A549 (cell line): ENCODE measurements around the gene STPG4. TPM values are rescaled to one million over a fixed set of nuclear protein-coding genes. Genes with fewer than 3 reads are reported as not detected.

Experiments used
- ATAC-seq, 2 experiments: fragments of 200-7000 bp in 1 of 2; fragments of >200 bp in 1 of 2; cut with Nextera tagmentation in 1 of 2; cut with Tn5 transposase in 1 of 2; 3 replicates each; pipeline versions ENCODE4 v1.8.0 to v1.9.1; 2018 to 2020; ENCODE audit warnings: mild to moderate bottlenecking in 1 of 2, moderate library complexity in 1 of 2
- CTCF ChIA-PET: fragments of 300-600 bp; sonication (Branson Sonifier 250); formaldehyde crosslinking; extraction: SDS; loops from one replicate; lab custom pipeline; 2021; ENCODE audit warnings: antibody characterized with exemption, inconsistent platforms; lab: Yijun Ruan, JAX
- POLR2A ChIA-PET: fragments of 350-600 bp; formaldehyde crosslinking; extraction: SDS; loops from one replicate; lab custom pipeline; 2021; ENCODE audit warnings: antibody characterized with exemption, inconsistent platforms; lab: Yijun Ruan, JAX
- DNase-seq, 2 experiments: peaks; one replicate each; pipeline versions ENCODE4 v3.0.0 to v3.0.0-alpha.2; 2011 to 2016; ENCODE audit warnings: low read depth in 1 of 2, low spot score in 1 of 2
- FAIRE-seq: peaks from 2 replicates; lab custom pipeline; 2011; peaks lifted over from hg19 to GRCh38; lab: Jason Lieb, UNC
- H3K27ac ChIP-seq, 2 experiments: fragments of >200 bp; sonication (Bioruptor Twin); formaldehyde crosslinking; 3 replicates each; pipeline ENCODE4 v1.5.1; 2016 to 2017
- H3K4me1 ChIP-seq: fragments of >200 bp; sonication (Bioruptor Twin); formaldehyde crosslinking; 3 replicates; pipeline ENCODE4 v1.6.1; 2016
- H3K4me2 ChIP-seq: fragments of >200 bp; sonication (Bioruptor Twin); formaldehyde crosslinking; 3 replicates; pipeline ENCODE4 v1.6.1; 2016
- H3K4me3 ChIP-seq: fragments of >200 bp; sonication (Bioruptor Twin); formaldehyde crosslinking; 3 replicates; pipeline ENCODE4 v1.5.1; 2016
- H3K9me3 ChIP-seq: fragments of >200 bp; sonication (Bioruptor Twin); formaldehyde crosslinking; 3 replicates; pipeline ENCODE4 v1.6.1; 2016
- BCL3 ChIP-seq: fragments of >200 bp; sonication (Bioruptor Twin); formaldehyde crosslinking; IDR thresholded peaks from 3 replicates; pipeline ENCODE4 v1.6.1; 2016
- CEBPB ChIP-seq, 2 experiments: fragments of >200 bp in 1 of 2; sonication (Bioruptor Twin) in 1 of 2; formaldehyde crosslinking in 1 of 2; IDR thresholded peaks; 2 replicates each; pipeline ENCODE4 v1.6.1; 2012 to 2016
- CHD4 ChIP-seq: fragments of 200-600 bp; sonication (generic); IDR thresholded peaks from 2 replicates; pipeline ENCODE4 v1.6.1; 2016; ENCODE audit warnings: antibody characterized with exemption, mild to moderate bottlenecking, borderline replicate concordance
- FOXS1 ChIP-seq: fragments of 250-450 bp; sonication (Bioruptor Pico); IDR thresholded peaks from 2 replicates; pipeline ENCODE4 v1.5.0; 2020; ENCODE audit warnings: mild to moderate bottlenecking, moderate library complexity
- HDAC2 ChIP-seq: fragments of 200-600 bp; sonication (generic); IDR thresholded peaks from 2 replicates; pipeline ENCODE4 v1.6.1; 2016
- HMGXB4 ChIP-seq: fragments of 250-450 bp; sonication (Bioruptor Pico); IDR thresholded peaks from 2 replicates; pipeline ENCODE4 v1.5.0; 2021; ENCODE audit warnings: mild to moderate bottlenecking, moderate library complexity, borderline replicate concordance
- HOXA7 ChIP-seq: fragments of 250-450 bp; sonication (Bioruptor Pico); IDR thresholded peaks from 2 replicates; pipeline ENCODE4 v1.5.0; 2020; ENCODE audit warnings: mild to moderate bottlenecking, moderate library complexity
- HOXB5 ChIP-seq: fragments of 250-450 bp; sonication (Bioruptor Pico); IDR thresholded peaks from 2 replicates; pipeline ENCODE4 v1.5.0; 2020; ENCODE audit warnings: mild to moderate bottlenecking, moderate library complexity
- JUN ChIP-seq, 2 experiments: fragments of >200 bp; sonication (Bioruptor Twin); formaldehyde crosslinking; IDR thresholded peaks; 2 replicates in 1 of 2; 3 replicates in 1 of 2; pipeline ENCODE4 v1.6.1; 2016 to 2017
- KDM1A ChIP-seq: fragments of 200-600 bp; sonication (generic); IDR thresholded peaks from 2 replicates; pipeline ENCODE4 v1.6.1; 2016; ENCODE audit warnings: low read depth, mild to moderate bottlenecking
- KDM5A ChIP-seq: fragments of 200-600 bp; sonication (generic); IDR thresholded peaks from 2 replicates; pipeline ENCODE4 v1.6.1; 2016; ENCODE audit warnings: antibody characterized with exemption, mild to moderate bottlenecking
- NFE2L2 ChIP-seq: fragments of 150-350 bp; conservative IDR thresholded peaks from 2 replicates; pipeline ENCODE4 v1.6.1; 2014; ENCODE audit warnings: low read length
- NPAS2 ChIP-seq: fragments of 250-450 bp; sonication (Bioruptor Pico); IDR thresholded peaks from 2 replicates; pipeline ENCODE4 v1.8.0; 2022; ENCODE audit warnings: mild to moderate bottlenecking, moderate library complexity, borderline replicate concordance
- POLR2A ChIP-seq: IDR thresholded peaks from 2 replicates; pipeline ENCODE4 v1.6.1; 2012; ENCODE audit warnings: mild to moderate bottlenecking, low read length
- RAD21 ChIP-seq, 2 experiments: fragments of >200 bp in 1 of 2; sonication (Bioruptor Twin) in 1 of 2; formaldehyde crosslinking in 1 of 2; IDR thresholded peaks in 1 of 2; conservative IDR thresholded peaks in 1 of 2; 2 replicates in 1 of 2; 3 replicates in 1 of 2; pipeline ENCODE4 v1.6.1; 2012 to 2018; ENCODE audit warnings: inconsistent platforms in 1 of 2
- RARB ChIP-seq: fragments of 250-450 bp; sonication (Bioruptor Pico); IDR thresholded peaks from 2 replicates; pipeline ENCODE4 v1.8.0; 2021; ENCODE audit warnings: mild to moderate bottlenecking, moderate library complexity
- REST ChIP-seq: fragments of 200-600 bp; sonication (generic); IDR thresholded peaks from 2 replicates; pipeline ENCODE4 v1.6.1; 2016; ENCODE audit warnings: antibody characterized with exemption, mild to moderate bottlenecking, moderate library complexity
- SMC3 ChIP-seq: fragments of >200 bp; sonication (Bioruptor Twin); formaldehyde crosslinking; IDR thresholded peaks from 3 replicates; pipeline ENCODE4 v1.6.1; 2018; ENCODE audit warnings: inconsistent platforms
- SREBF2 ChIP-seq: fragments of 450-650 bp; IDR thresholded peaks from 2 replicates; pipeline ENCODE4 v1.6.1; 2014; ENCODE audit warnings: mild to moderate bottlenecking, moderate library complexity
- ZFP36 ChIP-seq: fragments of 450-650 bp; IDR thresholded peaks from 2 replicates; pipeline ENCODE4 v1.6.1; 2014; ENCODE audit warnings: borderline replicate concordance; ENCODE audit not compliant: partially characterized antibody
- ZSCAN20 ChIP-seq: fragments of 250-450 bp; sonication (Bioruptor Pico); IDR thresholded peaks from 2 replicates; pipeline ENCODE4 v1.8.0; 2022; ENCODE audit warnings: mild to moderate bottlenecking, moderate library complexity
- WGBS: methylation state at CpG from one replicate; pipeline ENCODE4 v1.1.6; 2017; ENCODE audit errors: missing lambda C conversion rate; 5-methylcytosine and 5-hydroxymethylcytosine counted together
- polyA plus RNA-seq, 4 experiments: library from polyadenylated mRNA; depleted of rRNA in 3 of 4; stranded (reverse); fragments of >200 nt; fragmentation: RNase III in 1 of 4; extraction: RNeasy Plus Mini Kit Qiagen cat#74134 plus additional on column Dnase treatment in 1 of 4; gene quantifications; 2 replicates in 3 of 4; 3 replicates in 1 of 4; pipeline ENCODE4 v1.2.3, GENCODE V29; 2011 to 2017

Gene STPG4
- polyA plus RNA-seq, 2 of the 4 experiments (the other 2 are of a cell fraction): 0.05 to 0.13 TPM

- POLR2A ChIA-PET: no interaction called here
- DNase-seq: no peak
- TF ChIP-seq ZSCAN20 (CRISPR knock-in tag) (no peak), CEBPB (IDR thresholded peaks at IDR 0.05) (no peak), FOXS1 (CRISPR knock-in tag) (no peak), HMGXB4 (CRISPR knock-in tag) (no peak), HOXA7 (CRISPR knock-in tag) (no peak), RAD21 (conservative IDR thresholded peaks at IDR 0.05 in 1 of 2, IDR thresholded peaks at IDR 0.05 in 1 of 2) (no peak), SREBF2 (no peak), CHD4 (no peak), REST (no peak), SMC3 (no peak), NFE2L2 (no peak), KDM5A (no peak), KDM1A (no peak), NPAS2 (no peak), HDAC2 (no peak), RARB (CRISPR knock-in tag) (no peak), JUN (IDR thresholded peaks at IDR 0.05) (no peak), HOXB5 (no peak)
- TF ChIP-seq, all 56 proteins: peak for 0
- H3K27ac ChIP-seq: peak overlapping the region in 1 of 2 experiments; percentile 56; a peak in 3 of 6 replicates
- H3K4me3 ChIP-seq: no peak overlapping the region
- H3K4me2 ChIP-seq: no peak overlapping the region
- 91% methylated on average over 11 of the region's 11 CpGs for whole genome bisulfite sequencing
- ATAC-seq: no peak; a peak in 1 of 6 replicates
- CTCF ChIA-PET: interaction anchor here (0.9 to 1.5 kb wide), 5 partner anchors 7 to 35 kb away, joined by 3 to 5 read pairs (median 4); no protein-coding TSS in a partner anchor
- no peak for FAIRE-seq
- no peaks in the 10 kb centered on the region for H3K9me3 ChIP-seq
- peaks cover 7% of the 10 kb centered on the region; the same call in 1 of the 3 replicates for H3K4me1 ChIP-seq
Measured at GRCh38 chr2:47058003-47058931, 96.8 kb downstream of the STPG4 start.

- ATAC-seq (peak in 1 of 2 experiments; percentile 12; a peak in 3 of 6 replicates), FAIRE-seq (no peak), DNase-seq (no peak)
- no peak overlapping the region for H3K4me3 ChIP-seq
- TF ChIP-seq POLR2A (no peak), BCL3 (no peak), ZFP36 (peak; percentile 41)
- H3K27ac ChIP-seq: peak overlapping the region in 1 of 2 experiments; percentile 56; a peak in 3 of 6 replicates
- no peak overlapping the region for H3K4me2 ChIP-seq
- H3K9me3 ChIP-seq: no peaks in the 10 kb centered on the region
- CTCF ChIA-PET: interaction anchor here (0.9 to 1.5 kb wide), 4 partner anchors 8 to 34 kb away, joined by 3 to 5 read pairs (median 4); no protein-coding TSS in a partner anchor
- POLR2A ChIA-PET: no interaction called here
- peaks cover 7% of the 10 kb centered on the region; the same call in 1 of the 3 replicates for H3K4me1 ChIP-seq
- WGBS: 61% methylated on average over 2 of the region's 2 CpGs
Measured at GRCh38 chr2:47057687-47058002, 97.5 kb downstream of the STPG4 start.
